ENCODE data around the gene HSD17B4.
"Not testable (repeated sequence)": the region's sequence is repeated elsewhere in the genome, so short reads cannot be mapped to it uniquely, and the experiment has no call there.

- TF ChIP-seq, protein P1, sequence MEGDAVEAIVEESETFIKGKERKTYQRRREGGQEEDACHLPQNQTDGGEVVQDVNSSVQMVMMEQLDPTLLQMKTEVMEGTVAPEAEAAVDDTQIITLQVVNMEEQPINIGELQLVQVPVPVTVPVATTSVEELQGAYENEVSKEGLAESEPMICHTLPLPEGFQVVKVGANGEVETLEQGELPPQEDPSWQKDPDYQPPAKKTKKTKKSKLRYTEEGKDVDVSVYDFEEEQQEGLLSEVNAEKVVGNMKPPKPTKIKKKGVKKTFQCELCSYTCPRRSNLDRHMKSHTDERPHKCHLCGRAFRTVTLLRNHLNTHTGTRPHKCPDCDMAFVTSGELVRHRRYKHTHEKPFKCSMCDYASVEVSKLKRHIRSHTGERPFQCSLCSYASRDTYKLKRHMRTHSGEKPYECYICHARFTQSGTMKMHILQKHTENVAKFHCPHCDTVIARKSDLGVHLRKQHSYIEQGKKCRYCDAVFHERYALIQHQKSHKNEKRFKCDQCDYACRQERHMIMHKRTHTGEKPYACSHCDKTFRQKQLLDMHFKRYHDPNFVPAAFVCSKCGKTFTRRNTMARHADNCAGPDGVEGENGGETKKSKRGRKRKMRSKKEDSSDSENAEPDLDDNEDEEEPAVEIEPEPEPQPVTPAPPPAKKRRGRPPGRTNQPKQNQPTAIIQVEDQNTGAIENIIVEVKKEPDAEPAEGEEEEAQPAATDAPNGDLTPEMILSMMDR (IDR thresholded peaks at IDR 0.05), result not testable (repeated sequence)
- TF ChIP-seq POLR2A (IDR thresholded peaks at IDR 0.05), result not testable (repeated sequence)
Measured at GRCh38 chr5:119450627-119451026, 1.7 kb upstream of the HSD17B4 start.

Data from adrenal gland (tissue), 5 donors.